ENCODE results near the gene PPIH.
"Not testable (repeated sequence)": the region's sequence is repeated elsewhere in the genome, so short reads cannot be mapped to it uniquely, and the experiment has no call there.

PPIH gene

DNA sequence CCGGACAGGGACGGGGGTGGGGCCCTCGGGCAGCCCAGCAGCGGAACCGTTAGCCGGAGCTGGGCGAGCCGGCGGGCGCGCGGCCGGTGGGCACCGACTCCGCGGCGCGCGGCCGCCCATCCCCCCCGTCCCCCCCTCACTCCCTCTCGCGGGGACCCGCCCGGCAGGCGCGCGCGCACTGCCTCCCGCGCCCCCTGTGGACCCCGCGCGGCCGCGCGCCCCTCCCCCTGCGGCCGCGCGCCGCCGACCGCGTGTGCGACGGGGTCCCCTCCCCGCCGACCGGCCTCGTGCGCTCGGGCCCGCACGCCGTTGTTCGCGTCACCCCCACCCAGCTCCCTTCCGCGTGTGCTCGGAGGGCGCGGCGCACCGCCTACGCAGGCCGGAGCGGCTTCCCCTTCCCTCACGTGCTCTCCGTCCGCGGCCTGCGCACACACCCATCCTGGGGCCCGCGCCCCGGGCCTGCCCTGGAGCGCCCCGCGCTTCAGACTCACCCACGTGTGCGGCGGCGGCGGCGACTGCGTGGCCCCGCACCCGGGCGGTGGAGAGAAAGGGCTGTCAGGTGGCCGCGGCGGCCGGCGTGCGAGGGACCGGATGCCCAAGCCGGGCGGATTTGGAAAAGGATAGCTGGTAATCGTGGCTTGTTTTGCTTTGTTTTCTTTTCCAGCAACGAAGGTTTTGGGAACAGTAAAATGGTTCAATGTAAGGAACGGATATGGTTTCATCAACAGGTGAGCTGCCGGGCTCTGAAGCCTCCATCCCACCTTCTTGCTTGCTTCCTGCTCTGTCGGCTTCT, 24.7 kb downstream of the PPIH start:
- DNase-seq, result peak; percentile 47

DNA sequence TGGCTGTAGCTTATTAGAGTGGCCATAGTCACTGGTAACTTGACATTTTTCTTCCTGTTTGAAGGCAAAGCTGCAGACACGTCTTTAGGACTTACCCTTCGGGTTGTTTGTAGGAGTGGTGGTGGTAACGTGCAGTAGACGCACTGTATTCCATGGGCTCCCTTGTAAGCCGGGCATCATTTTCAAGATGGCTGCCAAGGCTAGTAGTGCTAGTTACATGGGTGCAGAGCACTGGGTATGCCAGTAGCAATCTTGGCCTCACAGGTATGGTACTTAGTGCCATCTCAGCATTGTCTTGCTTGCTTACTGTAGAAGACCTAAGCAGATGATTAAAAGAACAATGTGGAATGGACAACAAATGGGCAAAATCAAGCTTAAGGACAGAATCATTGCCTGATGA, 25.9 kb downstream of the PPIH start:
- DNase-seq, result no peak

DNA sequence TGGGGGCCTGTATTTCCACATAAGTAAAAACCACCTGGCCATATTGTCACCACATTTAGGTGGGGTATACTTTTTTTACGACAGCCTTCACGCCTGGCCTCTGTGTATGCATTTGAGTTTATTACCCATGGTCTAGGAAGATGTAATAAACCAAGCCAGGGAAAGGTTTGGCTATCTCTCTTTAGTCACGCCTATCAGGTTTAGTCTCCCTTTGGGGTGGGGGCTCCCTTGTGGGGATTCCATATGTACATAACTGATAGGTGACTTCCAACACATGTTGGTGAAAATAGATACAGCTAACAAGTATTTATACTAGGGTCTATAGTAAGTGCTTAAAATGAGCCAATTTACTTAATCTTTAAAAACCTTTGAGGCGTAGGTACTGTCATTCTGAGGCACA, 28.2 kb downstream of the PPIH start:
- no peak for DNase-seq

- DNase-seq, result no peak
Observed at GRCh38 chr1:42689912-42690311, 31.7 kb downstream of the PPIH start.

DNA sequence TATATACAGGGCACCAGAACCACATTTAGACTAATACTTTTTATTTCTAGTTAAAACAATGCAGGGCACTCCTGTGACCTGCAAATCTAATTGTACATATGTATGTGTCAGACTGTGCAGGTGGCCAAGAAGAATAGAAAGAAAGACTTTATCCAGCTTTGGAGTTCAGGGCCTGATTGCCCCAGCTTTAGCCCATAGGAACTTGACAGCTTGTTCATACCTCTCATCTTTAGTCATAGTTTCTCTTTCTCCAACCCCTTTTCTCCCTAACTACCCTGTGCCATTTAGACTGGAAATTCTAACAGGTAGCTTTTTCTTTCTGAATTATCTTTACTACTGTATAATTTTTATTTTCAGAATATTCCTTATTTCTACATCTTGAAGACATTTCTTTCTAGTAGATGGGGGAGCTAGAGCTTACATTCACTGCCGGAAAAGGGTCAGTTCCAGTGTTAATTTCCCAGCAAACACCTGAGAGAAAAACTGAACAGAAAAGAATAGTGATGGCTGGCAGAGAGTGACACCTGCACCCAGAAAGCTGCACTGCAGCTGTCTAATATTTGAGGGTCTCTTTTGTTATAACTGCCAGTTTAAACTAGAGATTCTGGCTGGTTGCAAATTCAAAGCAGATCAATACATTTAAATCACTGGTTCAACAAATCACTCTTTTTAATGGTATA, 32.4 kb downstream of the PPIH start:
- no peak for DNase-seq

DNA sequence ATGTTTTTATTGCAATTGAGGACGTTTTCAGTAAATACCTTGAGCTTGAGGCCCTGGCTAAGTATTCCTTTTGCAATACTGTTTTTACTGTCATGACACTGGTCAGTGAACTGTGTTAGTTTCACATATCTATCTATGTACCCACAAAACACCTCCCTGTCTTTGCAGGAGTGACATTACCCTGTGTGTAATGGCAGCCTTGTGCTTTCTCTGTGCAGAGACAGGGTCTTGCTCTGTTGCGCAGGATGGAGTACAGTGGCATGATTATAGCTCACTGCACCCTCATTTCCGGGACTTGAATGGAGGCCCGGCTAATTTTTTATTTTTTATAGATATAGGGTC, 32.9 kb downstream of the PPIH start:
- no peak for DNase-seq

GRCh38 chr1:42692461-42692860, 34.2 kb downstream of the PPIH start:
- DNase-seq, result no peak

DNA sequence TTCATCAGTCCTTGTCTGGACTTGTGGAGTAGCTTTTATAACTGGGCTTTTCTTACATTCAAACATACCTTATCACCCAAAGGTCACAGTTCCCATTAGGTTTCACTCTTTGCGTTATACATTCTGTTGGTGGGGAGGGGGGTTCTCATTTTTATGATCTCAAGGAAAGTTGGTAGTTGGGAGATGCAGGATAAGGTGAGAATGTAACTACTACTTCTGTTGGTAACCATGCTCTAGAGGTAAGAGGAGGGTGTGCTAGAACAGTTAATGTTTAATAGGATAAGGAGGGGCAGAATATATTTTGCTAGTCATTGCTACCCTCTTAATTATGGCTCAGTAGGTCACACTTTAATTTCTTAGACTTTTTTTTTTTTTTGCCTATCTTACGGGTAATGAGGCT, 34.7 kb downstream of the PPIH start:
- no peak for DNase-seq

- DNase-seq, result no peak
Observed at GRCh38 chr1:42698081-42698813, 40.0 kb downstream of the PPIH start.

DNA sequence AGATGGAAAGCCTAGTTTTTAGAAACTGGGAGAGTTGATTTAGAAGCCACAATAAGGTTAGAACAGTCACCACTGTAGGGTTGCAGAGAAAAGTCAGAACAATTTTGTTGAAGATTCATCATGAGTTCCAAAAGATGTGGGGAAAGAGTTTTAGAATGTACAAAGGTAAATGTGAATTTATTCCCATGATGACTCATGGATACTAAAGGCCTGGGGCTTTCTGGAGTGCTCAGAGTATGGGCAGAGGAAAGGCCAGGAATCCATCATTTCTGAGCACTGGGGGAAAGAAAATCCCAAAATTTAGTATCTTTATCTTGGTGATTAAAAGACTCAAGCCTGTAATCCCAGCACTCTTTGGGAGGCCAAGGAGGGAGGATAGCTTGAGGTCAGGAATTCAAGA, 41.8 kb downstream of the PPIH start:
- DNase-seq, result no peak

- DNase-seq, result no peak
Observed at GRCh38 chr1:42703888-42704464, 45.8 kb downstream of the PPIH start.

DNA sequence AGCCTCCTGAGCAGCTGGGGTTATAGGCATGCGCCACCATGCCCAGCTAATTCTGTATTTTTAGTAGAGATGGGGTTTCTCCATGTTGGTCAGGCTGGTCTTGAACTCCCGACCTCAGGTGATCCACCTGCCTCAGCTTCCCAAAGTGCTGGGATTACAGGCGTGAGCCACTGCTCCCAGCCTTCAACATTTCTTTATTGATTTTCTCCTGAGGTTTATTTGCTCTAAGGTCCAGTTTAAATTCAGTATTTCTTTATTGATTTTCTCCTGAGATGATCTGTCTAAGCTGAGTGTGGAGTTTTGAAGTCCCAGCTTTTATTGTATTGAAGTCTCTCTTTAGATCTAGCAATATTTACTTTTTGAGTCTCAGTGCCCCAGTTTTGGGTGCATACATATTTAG, 54.6 kb downstream of the PPIH start:
- not testable (repeated sequence) for DNase-seq

DNA sequence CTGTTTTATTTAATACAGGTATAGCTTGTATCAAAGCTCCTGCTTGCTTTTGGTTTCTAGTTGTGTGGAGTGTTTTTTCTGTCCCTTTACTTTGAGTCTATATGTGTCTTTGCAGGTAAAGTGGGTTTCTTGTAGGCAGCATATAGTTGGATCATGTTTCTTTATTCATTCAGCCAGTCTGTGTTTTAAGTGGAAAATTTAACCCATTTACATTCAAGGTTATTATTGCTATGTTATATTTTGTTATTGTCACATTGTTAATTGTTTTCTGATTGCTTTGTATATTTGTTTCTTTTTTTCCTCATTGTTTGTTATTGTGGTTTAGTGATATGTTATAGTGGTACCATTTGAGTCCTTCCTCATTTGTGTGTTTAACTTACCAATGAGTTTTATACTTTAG, 55.1 kb downstream of the PPIH start:
- no peak for DNase-seq

- not testable (repeated sequence) for DNase-seq
Observed at GRCh38 chr1:42714441-42714840, 56.2 kb downstream of the PPIH start.

DNA sequence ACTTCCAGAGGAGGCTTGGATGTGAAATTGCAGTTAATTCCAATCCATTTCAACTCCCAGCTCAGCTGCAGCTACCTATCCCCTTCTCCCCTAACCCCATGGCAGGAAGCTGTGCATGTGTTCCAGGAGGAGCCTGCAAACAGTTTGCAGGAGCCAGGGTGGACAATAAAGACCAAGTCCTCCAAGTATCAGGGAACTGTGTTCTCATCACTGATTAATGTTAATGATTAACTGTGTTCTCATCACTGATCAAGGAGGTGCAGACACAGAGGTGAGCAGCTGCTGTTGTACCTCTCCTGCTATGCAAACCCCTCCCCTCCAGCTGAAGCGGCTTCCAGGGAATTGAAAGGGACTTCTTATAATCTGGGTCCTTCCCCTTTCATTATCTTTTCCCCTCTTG, 62.6 kb downstream of the PPIH start:
- no peak for DNase-seq

DNA sequence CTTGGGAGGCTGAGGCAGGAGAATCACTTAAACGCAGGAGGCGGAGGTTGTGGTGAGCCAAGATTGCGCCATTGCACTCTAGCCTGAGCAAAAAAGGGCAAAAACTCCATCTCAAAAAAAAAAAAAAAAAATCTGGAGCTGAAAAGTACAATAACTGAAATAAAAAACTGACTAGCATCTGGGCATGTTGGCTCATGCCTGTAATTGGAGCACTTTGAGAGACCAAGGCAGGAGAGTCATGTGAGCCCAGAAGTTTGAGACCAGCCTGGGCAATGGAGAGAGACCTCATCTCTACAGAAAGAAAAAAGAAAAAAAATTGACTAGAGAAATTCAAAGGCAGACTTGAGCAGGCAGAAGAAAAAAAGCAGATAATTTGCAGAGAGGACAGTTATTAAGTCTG, 63.7 kb downstream of the PPIH start:
- DNase-seq, result no peak

DNA sequence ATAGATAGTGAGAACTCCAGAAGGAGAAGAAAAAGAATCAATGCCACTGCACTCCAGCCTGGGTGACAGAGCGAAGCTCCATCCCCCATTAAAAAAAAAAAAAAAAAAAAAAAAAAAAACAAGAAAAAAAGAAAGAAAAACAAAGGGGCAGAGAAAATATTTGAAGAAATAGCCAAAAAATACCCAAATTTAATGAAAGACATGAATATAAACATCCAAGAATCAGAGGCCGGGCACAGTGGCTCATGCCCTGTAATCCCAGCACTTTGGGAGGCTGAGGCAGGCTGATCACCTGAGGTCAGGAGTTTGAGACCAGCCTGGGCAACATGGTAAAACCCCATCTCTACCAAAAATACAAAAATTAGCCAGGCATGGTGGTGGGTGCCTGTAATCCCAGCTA, 64.2 kb downstream of the PPIH start:
- not testable (repeated sequence) for DNase-seq

- DNase-seq, result no peak
Observed at GRCh38 chr1:42723511-42723910, 65.3 kb downstream of the PPIH start.

DNA sequence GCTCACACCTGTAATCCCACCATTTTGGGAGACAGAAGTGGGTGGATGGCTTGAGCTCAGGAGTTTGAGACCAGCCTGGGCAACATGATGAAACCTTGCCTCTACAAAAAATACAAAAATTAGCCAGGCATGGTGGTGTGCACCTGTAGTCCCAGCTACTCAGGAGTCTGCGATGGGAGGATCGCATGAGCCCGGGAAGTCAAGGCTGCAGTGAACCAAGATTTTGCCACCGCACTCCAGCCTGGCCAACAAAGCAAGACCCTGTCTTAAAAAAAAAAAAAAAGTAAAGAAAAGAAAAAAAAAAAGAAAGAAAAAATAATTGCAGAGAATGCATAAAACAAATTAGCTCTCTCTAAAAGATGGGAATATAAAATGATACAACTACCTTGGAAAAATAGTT, 67.6 kb downstream of the PPIH start:
- DNase-seq, result not testable (repeated sequence)
